HK-2 (cell line): Measurements from ENCODE around the gene ATXN2.
A peak's percentile ranks its signal among the peaks of the same experiment; 100 is the strongest.
"Not testable (repeated sequence)": the region's sequence is repeated elsewhere in the genome, so short reads cannot be mapped to it uniquely, and the experiment has no call there.

Experiments
- DNase-seq: peaks from one replicate; pipeline ENCODE4 v3.0.0-alpha.2; 2018; ENCODE audit not compliant: unreplicated experiment

The ATXN2 gene

DNA sequence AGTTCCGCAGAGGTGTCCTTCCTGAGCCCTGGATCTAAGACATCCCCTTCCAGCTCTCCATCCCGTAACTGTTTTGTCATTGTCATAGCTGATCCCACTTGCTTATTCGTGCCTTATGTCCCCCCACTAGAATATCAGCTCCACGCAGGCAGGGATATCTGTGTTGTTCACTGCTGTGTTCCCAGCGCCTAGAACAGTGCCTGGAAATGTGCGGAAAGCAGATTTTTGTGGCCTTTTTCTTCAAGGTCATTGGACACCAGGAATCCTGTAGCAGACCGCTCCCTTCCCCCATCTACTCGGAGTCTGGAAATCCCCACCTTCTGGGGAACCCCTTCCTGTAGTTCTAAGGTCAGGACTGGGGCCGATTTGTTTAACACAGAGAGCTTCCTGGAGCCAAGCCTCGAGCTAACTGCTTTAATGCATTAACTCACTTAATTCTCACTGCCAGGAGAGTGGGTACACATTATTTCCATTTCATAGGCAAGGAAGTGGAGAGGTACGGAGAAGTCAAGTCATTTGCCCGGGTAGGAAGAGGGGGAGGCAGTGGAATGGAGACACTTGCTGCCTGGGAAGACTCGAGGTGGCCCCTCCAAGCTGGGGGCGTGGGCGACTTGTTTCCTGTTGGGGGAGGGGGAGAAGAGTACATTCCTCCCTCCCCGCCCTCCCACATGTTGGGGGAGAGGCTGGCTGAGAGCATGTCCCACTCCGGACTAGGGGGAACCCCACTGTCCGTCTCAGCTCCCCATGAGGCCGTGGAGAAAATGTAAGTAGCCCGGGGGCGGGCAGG lies 194.6 kb downstream of the ATXN2 start:
- DNase-seq, result peak; percentile 79

DNA sequence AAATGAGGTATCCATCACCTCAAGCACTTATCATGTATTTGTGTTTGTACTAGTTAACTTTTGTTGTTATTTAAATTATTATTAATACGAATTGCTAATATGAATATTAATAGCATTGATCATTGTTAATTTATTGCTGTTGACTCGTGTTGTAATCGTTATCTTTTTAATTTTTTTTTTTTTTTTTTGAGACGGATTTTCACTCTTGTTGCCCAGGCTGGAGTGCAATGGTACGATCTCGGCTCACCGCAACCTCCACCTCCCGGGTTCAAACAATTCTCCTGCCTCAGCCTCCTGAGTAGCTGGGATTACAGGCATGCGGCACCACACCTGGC lies 196.7 kb downstream of the ATXN2 start:
- DNase-seq, result not testable (repeated sequence)
